ENCODE measurements around the gene AASDH. TPM values are rescaled to one million over a fixed set of nuclear protein-coding genes. Genes with fewer than 3 reads are reported as not detected.

The AASDH gene
- total and polyA plus RNA-seq, 4 experiments from 2014 or later = 19.2 to 23.7 (median 19.7) TPM

DNA sequence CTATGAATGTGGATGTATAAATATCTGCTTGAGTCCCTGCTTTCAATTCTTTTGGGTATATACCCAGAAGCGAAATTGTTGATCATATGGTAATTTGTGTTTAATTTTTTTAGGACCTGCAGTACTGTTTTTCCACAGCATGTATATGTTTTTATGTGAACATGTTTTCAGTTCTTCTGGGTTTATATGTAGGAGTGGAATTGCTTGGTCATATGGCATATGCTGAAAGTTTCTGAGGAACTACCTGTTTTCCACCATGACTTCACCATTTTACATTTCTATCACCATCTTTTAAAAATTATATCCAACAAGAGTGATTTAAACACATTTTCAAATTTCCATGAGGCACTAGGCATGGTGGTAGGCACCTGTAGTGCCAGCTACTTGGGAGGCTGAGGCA lies 39.9 kb upstream of the AASDH start:
- no peaks in the 10 kb centered on the region for H3K27me3 Mint-ChIP-seq
- H3K9me3 Mint-ChIP-seq = no peaks in the 10 kb centered on the region
- H3K4me1 Mint-ChIP-seq = peaks cover 5 to 9% (median 8%) of the 10 kb centered on the region in 4 donors
- ChIA-PET POLR2A (ENCODE audit: partially characterized antibody) (no interaction called here), CTCF (ENCODE audit: partially characterized antibody) (interaction anchor here (1.5 to 6.2 kb wide), 3 partner anchors 117 to 409 kb away, joined by 3 to 101 read pairs (median 5); no protein-coding TSS in a partner anchor)
- H3K36me3 Mint-ChIP-seq = no peaks in the 10 kb centered on the region
- H3K4me1 ChIP-seq (ENCODE audit: insufficient read depth, low read length) = no peaks in the 10 kb centered on the region
- no peak overlapping the region for H3K27ac ChIP-seq (ENCODE audit: low read depth, low read length)
- intact Hi-C loops (cut with micrococcal nuclease) = no loop called here
- no peak overlapping the region for H3K4me3 ChIP-seq (ENCODE audit: low read length in 2 of 2)
- H3K27me3 ChIP-seq (ENCODE audit: insufficient read depth, low read length) = no peaks in the 10 kb centered on the region
- no peak overlapping the region for H3K4me3 Mint-ChIP-seq
- no peaks in the 10 kb centered on the region for H3K36me3 ChIP-seq (ENCODE audit: insufficient read depth, low read length)
- H3K9me3 ChIP-seq (ENCODE audit: control insufficient read depth in 1 of 2, low read length in 2 of 2) = no peaks in the 10 kb centered on the region
- no peak overlapping the region for H3K27ac Mint-ChIP-seq
- DNase-seq = no peak

DNA sequence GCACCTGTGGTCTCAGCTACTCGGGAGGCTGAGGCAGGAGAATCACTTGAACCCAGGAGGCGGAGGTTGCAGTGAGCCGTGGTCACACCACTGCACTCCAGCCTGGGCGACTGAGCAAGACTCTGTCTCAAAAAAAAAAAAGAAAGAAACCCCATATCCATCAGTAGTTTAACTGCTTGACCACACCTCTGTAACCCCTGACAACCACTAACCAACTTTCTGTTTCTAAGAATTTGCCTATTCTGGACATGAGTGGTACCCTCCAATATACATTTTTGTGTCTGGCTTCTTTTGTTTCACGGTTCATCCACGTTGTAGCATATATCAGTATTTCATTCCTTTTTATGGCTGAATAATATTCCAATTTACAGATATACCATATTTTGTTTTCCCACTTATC lies 39.0 kb upstream of the AASDH start:
- H3K27me3 ChIP-seq (ENCODE audit: insufficient read depth, low read length) = no peaks in the 10 kb centered on the region
- intact Hi-C loops (cut with micrococcal nuclease) = no loop called here
- Mint-ChIP-seq H3K27ac (no peak overlapping the region), H3K4me1 (peaks cover 0 to 7% (median 5%) of the 10 kb centered on the region in 4 donors), H3K4me3 (no peak overlapping the region), H3K9me3 (no peaks in the 10 kb centered on the region), H3K36me3 (no peaks in the 10 kb centered on the region), H3K27me3 (no peaks in the 10 kb centered on the region)
- POLR2A ChIA-PET (ENCODE audit: partially characterized antibody) = interaction anchor here (1.5 kb wide), 1 partner anchor 410 kb away, joined by 4 read pairs; no protein-coding TSS in a partner anchor
- H3K27ac ChIP-seq (ENCODE audit: low read depth, low read length) = no peak overlapping the region
- H3K4me1 ChIP-seq (ENCODE audit: insufficient read depth, low read length) = no peaks in the 10 kb centered on the region
- no peak overlapping the region for H3K4me3 ChIP-seq (ENCODE audit: low read length in 2 of 2)
- CTCF ChIA-PET (ENCODE audit: partially characterized antibody) = interaction anchor here (0.5 to 6.2 kb wide), 11 partner anchors 9 to 415 kb away, joined by 3 to 101 read pairs (median 5); partner anchors contain the start of genes PAICS and PPAT
- H3K9me3 ChIP-seq (ENCODE audit: control insufficient read depth in 1 of 2, low read length in 2 of 2) = no peaks in the 10 kb centered on the region
- H3K36me3 ChIP-seq (ENCODE audit: insufficient read depth, low read length) = no peaks in the 10 kb centered on the region
- DNase-seq = no peak

DNA sequence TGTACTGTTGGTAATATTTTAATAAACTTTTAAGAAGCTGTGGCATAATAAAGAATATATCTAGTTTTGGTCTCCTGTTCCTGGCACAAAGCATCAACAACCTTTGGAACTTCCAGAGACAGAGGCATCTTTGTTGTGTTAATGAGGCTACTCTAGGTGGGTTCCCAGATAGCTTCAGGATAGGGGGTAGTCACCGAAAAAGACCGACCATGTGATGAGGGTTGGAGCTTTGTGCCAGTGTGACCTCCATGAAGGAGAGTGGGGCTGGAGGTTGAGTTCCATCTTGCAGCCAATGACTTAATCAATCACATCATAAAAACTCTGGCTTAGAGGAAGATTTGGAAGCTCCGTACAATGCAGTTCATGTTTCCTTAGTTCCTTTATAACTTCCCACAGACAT lies 38.2 kb upstream of the AASDH start:
- Mint-ChIP-seq H3K27me3 (no peaks in the 10 kb centered on the region), H3K36me3 (no peaks in the 10 kb centered on the region)
- POLR2A ChIA-PET (ENCODE audit: partially characterized antibody) = interaction anchor here (1.5 to 4.0 kb wide), 2 partner anchors 10 to 411 kb away, joined by 4 to 25 read pairs; partner anchors contain the start of genes PAICS and PPAT

DNA sequence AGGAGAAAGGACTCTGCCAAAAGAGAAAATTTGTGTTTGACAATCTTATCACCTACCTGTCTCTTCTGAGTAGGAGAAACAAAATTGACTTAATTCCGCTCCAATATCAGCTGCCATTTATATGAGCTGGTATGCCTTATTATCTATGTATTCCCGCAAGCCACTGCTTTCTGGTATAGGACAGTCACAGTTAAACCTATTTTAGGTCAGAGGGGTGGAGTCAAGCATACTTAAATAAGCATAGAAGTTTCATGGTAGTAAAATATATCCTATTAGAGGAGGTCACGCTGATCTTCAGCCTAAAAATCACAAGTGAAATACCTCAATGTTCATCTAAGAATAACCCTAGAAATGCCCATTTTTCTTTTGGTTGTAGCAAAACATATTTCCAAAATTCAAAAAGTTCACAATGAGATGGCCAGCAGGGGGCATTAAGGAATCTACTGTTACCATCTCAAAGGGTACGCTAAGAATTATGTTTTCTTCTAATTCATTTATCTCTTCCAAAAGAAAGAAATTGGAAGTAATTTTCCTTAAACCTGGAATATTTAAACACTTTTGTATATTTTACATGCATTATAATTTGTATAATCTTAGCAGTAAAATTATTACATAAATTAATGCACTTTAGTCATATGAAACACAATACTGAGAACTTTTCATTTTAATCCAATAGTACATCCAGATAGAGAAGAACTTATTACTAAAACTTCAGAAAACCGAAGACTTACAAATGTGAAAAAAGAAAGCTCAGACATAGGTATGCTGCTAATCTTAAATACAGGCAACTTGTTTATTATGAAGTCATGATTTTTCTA lies 37.6 kb upstream of the AASDH start:
- H3K27ac ChIP-seq (ENCODE audit: low read depth, low read length) = no peak overlapping the region
- no peaks in the 10 kb centered on the region for H3K36me3 Mint-ChIP-seq
- ChIA-PET POLR2A (ENCODE audit: partially characterized antibody) (interaction anchor here (1.2 to 4.0 kb wide), 3 partner anchors 11 to 412 kb away, joined by 3 to 25 read pairs (median 4); partner anchors contain the start of genes AASDH, PAICS and PPAT), CTCF (ENCODE audit: partially characterized antibody) (interaction anchor here (0.6 to 6.2 kb wide), 28 partner anchors 10 to 567 kb away, joined by 3 to 101 read pairs (median 5); partner anchors contain the start of genes AASDH, PAICS and PPAT)
- intact Hi-C loops (cut with micrococcal nuclease) = loop anchor here (1.0 kb wide), 3 partner anchors 119 to 411 kb away; no protein-coding TSS in a partner anchor
- H3K9me3 ChIP-seq (ENCODE audit: control insufficient read depth in 1 of 2, low read length in 2 of 2) = no peaks in the 10 kb centered on the region
- H3K4me1 ChIP-seq (ENCODE audit: insufficient read depth, low read length) = no peaks in the 10 kb centered on the region
- H3K27me3 Mint-ChIP-seq = no peaks in the 10 kb centered on the region
- H3K36me3 ChIP-seq (ENCODE audit: insufficient read depth, low read length) = no peaks in the 10 kb centered on the region
- H3K4me3 Mint-ChIP-seq = no peak overlapping the region
- H3K27ac Mint-ChIP-seq = no peak overlapping the region
- H3K4me1 Mint-ChIP-seq = peaks cover 0 to 7% (median 4%) of the 10 kb centered on the region in 4 donors
- no peaks in the 10 kb centered on the region for H3K27me3 ChIP-seq (ENCODE audit: insufficient read depth, low read length)
- no peak overlapping the region for H3K4me3 ChIP-seq (ENCODE audit: low read length in 2 of 2)
- DNase-seq = peak in 4 of 5 donors; percentile 45 to 54 (median 48)
- H3K9me3 Mint-ChIP-seq = no peaks in the 10 kb centered on the region

More for the DNA sequence above, 38.2 kb upstream of the AASDH start:
- CTCF ChIA-PET (ENCODE audit: partially characterized antibody) = interaction anchor here (0.5 to 6.2 kb wide), 20 partner anchors 10 to 566 kb away, joined by 3 to 101 read pairs (median 5); partner anchors contain the start of genes AASDH, PAICS and PPAT
- no peaks in the 10 kb centered on the region for H3K4me1 ChIP-seq (ENCODE audit: insufficient read depth, low read length)
- Mint-ChIP-seq H3K4me3 (no peak overlapping the region), H3K9me3 (no peaks in the 10 kb centered on the region), H3K27ac (no peak overlapping the region), H3K4me1 (peaks cover 0 to 7% (median 4%) of the 10 kb centered on the region in 4 donors)
- intact Hi-C loops (cut with micrococcal nuclease) = loop anchor here (1.0 kb wide), 3 partner anchors 119 to 411 kb away; no protein-coding TSS in a partner anchor
- H3K36me3 ChIP-seq (ENCODE audit: insufficient read depth, low read length) = no peaks in the 10 kb centered on the region
- no peak overlapping the region for H3K4me3 ChIP-seq (ENCODE audit: low read length in 2 of 2)
- H3K27me3 ChIP-seq (ENCODE audit: insufficient read depth, low read length) = no peaks in the 10 kb centered on the region
- no peak overlapping the region for H3K27ac ChIP-seq (ENCODE audit: low read depth, low read length)
- DNase-seq = no peak
- no peaks in the 10 kb centered on the region for H3K9me3 ChIP-seq (ENCODE audit: control insufficient read depth in 1 of 2, low read length in 2 of 2)

DNA sequence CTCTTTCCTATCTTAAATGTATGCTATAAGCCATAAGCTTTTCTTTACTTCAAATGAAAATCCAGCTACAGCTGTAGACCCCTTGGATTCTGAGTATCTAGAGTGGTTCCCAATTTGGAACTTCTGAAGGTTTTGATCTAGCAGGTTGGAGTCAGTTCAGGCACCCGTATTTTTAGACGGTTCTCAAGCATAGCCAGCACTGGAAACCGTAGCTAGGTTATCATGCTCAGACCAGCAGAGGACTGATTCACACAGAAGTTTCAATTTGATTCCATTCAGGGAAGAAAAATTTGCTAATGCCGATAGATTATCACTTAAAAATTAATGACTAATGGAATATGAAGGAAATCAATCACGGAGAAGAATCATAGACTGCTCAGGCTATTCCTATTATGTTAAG lies 36.9 kb upstream of the AASDH start:
- Mint-ChIP-seq H3K4me3 (no peak overlapping the region), H3K4me1 (peaks cover 0 to 5% (median 2%) of the 10 kb centered on the region in 4 donors), H3K27ac (no peak overlapping the region), H3K9me3 (no peaks in the 10 kb centered on the region), H3K36me3 (no peaks in the 10 kb centered on the region), H3K27me3 (no peaks in the 10 kb centered on the region)
- H3K9me3 ChIP-seq (ENCODE audit: control insufficient read depth in 1 of 2, low read length in 2 of 2) = no peaks in the 10 kb centered on the region
- ChIA-PET CTCF (ENCODE audit: partially characterized antibody) (interaction anchor here (0.6 to 6.2 kb wide), 20 partner anchors 11 to 417 kb away, joined by 3 to 101 read pairs (median 6); partner anchors contain the start of genes PAICS and PPAT), POLR2A (ENCODE audit: partially characterized antibody) (interaction anchor here (1.2 to 4.0 kb wide), 2 partner anchors 11 to 37 kb away, joined by 3 to 25 read pairs; partner anchors contain the start of genes AASDH, PAICS and PPAT)
- no peak overlapping the region for H3K4me3 ChIP-seq (ENCODE audit: low read length in 2 of 2)
- H3K36me3 ChIP-seq (ENCODE audit: insufficient read depth, low read length) = no peaks in the 10 kb centered on the region
- H3K4me1 ChIP-seq (ENCODE audit: insufficient read depth, low read length) = no peaks in the 10 kb centered on the region
- intact Hi-C loops (cut with micrococcal nuclease) = no loop called here
- H3K27ac ChIP-seq (ENCODE audit: low read depth, low read length) = no peak overlapping the region
- DNase-seq = no peak
- no peaks in the 10 kb centered on the region for H3K27me3 ChIP-seq (ENCODE audit: insufficient read depth, low read length)

DNA sequence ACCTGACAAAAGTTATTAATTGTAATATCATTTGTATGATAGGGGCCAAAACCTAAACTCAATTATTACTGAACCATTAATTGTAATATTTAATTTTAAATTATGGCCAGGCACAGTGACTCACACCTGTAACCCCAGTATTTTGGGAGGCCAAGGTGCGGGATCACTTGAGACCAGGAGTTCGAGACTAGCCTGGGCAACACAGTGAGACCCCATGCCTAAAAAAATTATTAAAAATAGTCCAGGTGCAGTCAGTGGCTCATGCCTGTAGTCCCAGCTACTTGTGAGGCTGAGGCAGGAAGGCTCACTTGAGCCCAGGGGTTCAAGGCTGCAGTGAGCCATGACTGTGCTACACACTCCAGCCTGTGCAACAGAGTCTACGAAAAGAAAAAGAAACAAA lies 30.1 kb upstream of the AASDH start:
- Mint-ChIP-seq H3K4me3 (no peak overlapping the region), H3K4me1 (peaks cover 0 to 2% (median 0%) of the 10 kb centered on the region in 4 donors), H3K9me3 (no peaks in the 10 kb centered on the region), H3K27ac (no peak overlapping the region), H3K36me3 (no peaks in the 10 kb centered on the region), H3K27me3 (no peaks in the 10 kb centered on the region)
- H3K36me3 ChIP-seq (ENCODE audit: insufficient read depth, low read length) = no peaks in the 10 kb centered on the region
- ChIA-PET CTCF (ENCODE audit: partially characterized antibody) (no interaction called here), POLR2A (ENCODE audit: partially characterized antibody) (no interaction called here)
- H3K4me3 ChIP-seq (ENCODE audit: low read length in 2 of 2) = no peak overlapping the region
- intact Hi-C loops (cut with micrococcal nuclease) = no loop called here
- no peaks in the 10 kb centered on the region for H3K9me3 ChIP-seq (ENCODE audit: control insufficient read depth in 1 of 2, low read length in 2 of 2)
- H3K4me1 ChIP-seq (ENCODE audit: insufficient read depth, low read length) = no peaks in the 10 kb centered on the region
- H3K27ac ChIP-seq (ENCODE audit: low read depth, low read length) = no peak overlapping the region
- DNase-seq = no peak
- H3K27me3 ChIP-seq (ENCODE audit: insufficient read depth, low read length) = no peaks in the 10 kb centered on the region

DNA sequence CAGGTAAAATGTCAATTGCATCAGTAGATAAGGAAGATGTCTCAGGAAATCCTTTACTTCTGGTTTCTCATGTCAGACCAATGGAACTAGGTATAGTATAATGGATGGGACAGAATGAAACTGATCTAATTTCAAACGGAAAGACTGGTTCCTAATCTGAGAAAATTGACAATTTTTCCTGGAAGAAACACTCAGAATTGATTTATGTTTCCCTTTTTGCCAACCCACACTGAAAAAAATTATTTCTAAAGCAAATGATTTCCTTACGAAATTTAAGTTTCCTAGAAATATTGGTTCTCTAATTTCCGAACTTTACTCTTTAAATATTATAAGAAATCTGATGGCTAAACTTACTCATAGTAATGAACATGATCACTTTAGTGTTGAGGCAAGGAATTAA lies 29.1 kb upstream of the AASDH start:
- Mint-ChIP-seq H3K36me3 (no peaks in the 10 kb centered on the region), H3K4me1 (peaks cover 0 to 2% (median 1%) of the 10 kb centered on the region in 4 donors), H3K27ac (no peak overlapping the region), H3K27me3 (no peaks in the 10 kb centered on the region), H3K4me3 (no peak overlapping the region), H3K9me3 (no peaks in the 10 kb centered on the region)
- Histone ChIP-seq H3K27me3 (ENCODE audit: insufficient read depth, low read length) (no peaks in the 10 kb centered on the region), H3K4me3 (ENCODE audit: low read length in 2 of 2) (no peak overlapping the region), H3K4me1 (ENCODE audit: insufficient read depth, low read length) (no peaks in the 10 kb centered on the region), H3K27ac (ENCODE audit: low read depth, low read length) (no peak overlapping the region), H3K9me3 (ENCODE audit: control insufficient read depth in 1 of 2, low read length in 2 of 2) (no peaks in the 10 kb centered on the region), H3K36me3 (ENCODE audit: insufficient read depth, low read length) (no peaks in the 10 kb centered on the region)
- CTCF ChIA-PET (ENCODE audit: partially characterized antibody) = no interaction called here
- POLR2A ChIA-PET (ENCODE audit: partially characterized antibody) = no interaction called here
- DNase-seq = no peak
- intact Hi-C loops (cut with micrococcal nuclease) = no loop called here
